C4-2B (cell line): ENCODE data around the gene KCNH8.

Source experiments
- CTCF ChIP-seq: fragments of 450-650 bp; conservative IDR thresholded peaks from 2 replicates; pipeline ENCODE4 v1.5.1; 2017; ENCODE audit warnings: mild to moderate bottlenecking
- ZFX ChIP-seq: fragments of 450-650 bp; IDR thresholded peaks from 2 replicates; pipeline ENCODE4 v1.6.1; 2017

GRCh38 chr3:19467761-19468160, 319.5 kb downstream of the KCNH8 start:
- TF ChIP-seq CTCF (no peak), ZFX (no peak)
